GM18873 (cell line): Measurements from ENCODE around the gene EDN2.

Experiments
- ATAC-seq: cut with Tn5 transposase; IDR thresholded peaks from one replicate; pipeline ENCODE4 v1.9.1; 2021; ENCODE audit warnings: mild to moderate bottlenecking, moderate library complexity, moderate number of reproducible peaks; ENCODE audit not compliant: unreplicated experiment, low FRiP score

Gene EDN2

GRCh38 chr1:41484402-41485241 is at the start of gene EDN2:
TSS of gene EDN2 (minus strand) at chr1:41484683. CDS start at chr1:41484601, 82 bp downstream.
- no peak for ATAC-seq

- ATAC-seq = no peak
These were observed 49.2 kb upstream of the EDN2 start for GRCh38 chr1:41533731-41534080.

DNA sequence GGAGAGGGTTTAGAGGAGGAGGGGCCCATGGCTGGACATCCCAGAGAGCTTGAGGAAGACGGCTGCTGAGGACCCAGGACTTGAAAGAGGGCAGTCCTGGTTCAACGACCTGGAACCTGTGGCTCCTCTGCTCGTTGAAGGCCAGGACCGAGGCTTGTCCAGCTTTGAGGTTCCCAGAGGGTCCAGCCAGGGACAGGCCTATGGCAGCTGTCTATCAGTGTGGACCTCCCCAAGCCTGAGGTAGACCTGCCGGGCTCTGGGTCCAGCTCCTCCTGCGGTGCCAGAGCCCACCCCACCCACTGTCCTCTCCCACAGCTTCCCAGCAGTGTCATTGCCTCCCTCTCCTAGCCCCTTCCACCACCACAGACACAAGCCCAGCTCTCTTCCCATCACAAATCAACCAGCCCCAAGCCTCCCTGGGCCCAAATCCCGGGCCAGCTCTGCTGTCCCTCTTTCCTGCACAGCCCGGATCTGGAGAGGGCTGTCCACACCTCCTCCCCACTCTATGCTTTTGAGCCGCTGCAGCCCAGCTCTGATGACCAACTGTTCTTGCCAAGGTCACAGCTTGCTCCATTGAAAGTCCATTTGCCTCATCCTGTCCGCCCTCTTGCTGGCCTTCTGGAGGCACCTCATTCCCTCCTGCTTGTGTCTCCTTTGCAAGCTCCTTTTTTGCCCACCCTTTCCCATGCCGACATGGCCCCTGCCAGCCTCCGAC is 48.7 kb upstream of the EDN2 start:
- no peak for ATAC-seq

- no peak for ATAC-seq
These were observed 47.9 kb upstream of the EDN2 start for GRCh38 chr1:41532206-41532975.

DNA sequence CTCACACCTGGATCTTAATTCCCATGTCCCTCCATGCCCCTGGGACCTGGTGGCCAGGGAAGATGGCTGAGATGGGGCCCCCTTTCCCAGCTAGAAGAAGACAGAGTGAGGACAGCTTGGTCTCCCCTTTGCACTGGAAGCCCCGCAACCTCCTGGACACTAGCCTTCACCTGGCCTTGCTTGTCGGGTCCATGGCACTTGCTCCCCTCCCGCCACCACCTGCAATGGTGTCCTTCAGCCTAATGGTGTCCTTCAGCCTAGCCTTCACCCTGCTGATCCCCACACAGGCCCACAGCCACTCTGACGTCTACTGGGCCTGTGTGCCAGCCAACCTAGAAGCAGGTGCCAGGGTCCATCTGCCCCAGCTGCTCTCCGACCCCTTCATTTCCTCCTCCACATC is 45.9 kb upstream of the EDN2 start:
- no peak for ATAC-seq

GRCh38 chr1:41529621-41530395 is 45.3 kb upstream of the EDN2 start:
- no peak for ATAC-seq

DNA sequence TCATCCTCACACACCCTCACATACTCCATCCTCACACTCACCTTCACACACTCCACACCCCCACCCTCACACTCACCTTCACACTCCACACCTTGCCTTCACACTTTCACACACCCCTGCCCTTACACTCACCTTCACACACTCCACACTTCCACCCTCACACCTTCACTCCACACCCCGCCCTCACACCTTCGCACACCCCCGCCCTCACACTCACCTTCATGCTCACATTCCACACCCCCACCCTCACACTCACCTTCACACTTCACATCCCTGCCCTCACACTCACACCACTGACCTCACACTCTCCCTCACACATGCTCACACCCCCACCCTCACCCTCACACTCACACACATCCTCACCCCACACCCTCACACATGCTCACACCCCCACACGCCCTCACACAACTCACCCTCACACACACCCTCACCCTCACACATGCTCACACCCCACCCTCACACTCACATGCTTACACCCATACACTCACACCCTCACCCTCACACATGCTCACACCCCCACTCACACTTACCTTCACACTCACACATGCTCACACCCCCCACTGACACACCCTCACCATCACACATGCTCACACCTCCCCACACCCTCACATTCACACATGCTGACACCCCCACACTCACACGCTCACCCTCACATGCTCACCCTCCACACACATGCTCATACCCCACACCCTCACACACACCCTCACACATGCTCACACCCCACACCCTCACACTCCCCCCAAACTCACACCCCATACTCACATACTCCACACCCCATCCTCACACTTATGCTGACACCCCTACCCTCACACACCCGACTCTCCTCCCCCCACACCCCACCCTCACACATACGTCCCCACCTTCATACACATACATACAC is 44.5 kb upstream of the EDN2 start:
- ATAC-seq = no peak

GRCh38 chr1:41528106-41528505 is 43.6 kb upstream of the EDN2 start:
- no peak for ATAC-seq

GRCh38 chr1:41526956-41527561 is 42.6 kb upstream of the EDN2 start:
- ATAC-seq = no peak

GRCh38 chr1:41525891-41526587 is 41.6 kb upstream of the EDN2 start:
- ATAC-seq = no peak

DNA sequence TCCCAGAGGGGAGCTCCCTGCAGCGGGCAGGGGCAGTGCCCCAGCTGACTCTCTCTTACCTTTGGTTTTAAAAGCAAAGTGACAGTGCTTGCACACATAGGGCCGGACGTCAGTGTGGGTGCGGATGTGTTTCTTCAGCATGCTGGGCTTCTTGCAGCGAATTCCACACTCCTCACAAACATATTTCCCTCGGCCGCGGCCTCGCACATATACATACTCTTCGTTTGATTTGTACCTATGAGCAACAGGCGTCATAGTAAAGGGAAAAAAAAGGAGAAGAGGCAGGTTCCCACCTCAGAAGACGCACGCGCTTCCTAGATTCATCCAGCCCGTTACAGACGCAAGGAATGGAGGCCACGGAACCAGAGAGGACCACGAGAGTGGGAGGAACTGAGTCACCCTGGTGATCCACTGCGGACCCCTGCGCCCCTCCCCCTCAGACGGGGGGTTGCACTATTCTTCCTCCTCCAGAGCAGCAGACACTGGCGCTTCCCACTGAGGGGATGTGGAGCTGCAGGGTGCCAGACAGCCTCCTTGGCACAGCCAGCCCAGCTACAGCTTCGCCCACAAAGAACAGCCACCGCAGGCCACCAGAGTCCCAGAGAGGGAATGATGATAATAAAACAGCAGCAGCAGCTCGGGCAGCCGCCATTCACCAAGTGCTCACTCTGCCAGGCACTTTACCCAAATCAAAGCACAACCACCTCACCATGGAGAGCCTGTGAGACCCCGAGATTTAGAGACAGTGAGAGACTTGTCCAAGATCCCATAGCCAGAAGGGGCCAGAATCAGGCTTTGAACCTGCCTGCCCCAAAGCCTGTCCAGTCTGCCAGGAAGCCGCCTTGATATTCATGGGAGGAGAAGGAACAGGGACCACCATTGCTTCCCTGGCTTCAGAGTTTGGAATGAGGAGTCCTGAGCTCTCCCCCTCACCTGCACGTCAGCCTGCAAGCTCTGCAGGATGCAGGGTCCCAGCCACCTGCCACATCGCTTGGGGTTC is 40.5 kb upstream of the EDN2 start:
- ATAC-seq = no peak

DNA sequence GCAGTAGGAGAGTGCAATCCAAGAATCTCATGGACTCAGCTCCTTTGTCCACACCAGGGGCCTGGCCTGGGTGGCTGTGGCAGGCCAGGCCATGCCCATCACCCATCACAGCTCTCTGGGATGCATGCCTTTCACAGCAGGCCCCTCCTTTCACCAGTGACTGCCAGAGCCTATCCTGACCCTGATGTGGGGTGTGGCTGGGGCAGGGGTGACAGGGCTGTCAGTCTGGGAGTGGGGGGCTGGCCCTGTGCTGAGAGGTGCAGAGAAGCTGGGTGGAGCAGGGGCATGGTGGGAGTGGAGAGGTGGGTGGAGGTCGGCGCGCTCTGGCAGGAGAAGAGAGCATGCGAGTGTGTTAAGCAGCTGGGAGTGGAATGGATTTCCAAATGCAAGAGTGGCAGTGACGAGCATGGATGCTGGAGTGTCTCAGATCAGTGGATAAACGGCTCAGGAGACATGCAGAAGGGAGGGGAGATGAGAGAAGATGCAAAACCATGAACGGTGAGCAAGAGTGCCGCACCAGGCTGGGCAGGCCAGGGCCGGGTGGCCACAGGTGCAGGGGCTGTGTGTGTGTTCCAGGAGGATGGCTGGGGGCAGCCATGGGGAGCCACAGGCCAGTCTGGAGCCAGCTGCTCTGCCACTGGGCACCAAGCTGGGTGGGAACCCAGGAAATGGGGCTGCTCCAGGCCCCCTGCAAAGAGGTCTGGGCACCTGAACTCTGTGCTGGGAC is 39.6 kb upstream of the EDN2 start:
- no peak for ATAC-seq

DNA sequence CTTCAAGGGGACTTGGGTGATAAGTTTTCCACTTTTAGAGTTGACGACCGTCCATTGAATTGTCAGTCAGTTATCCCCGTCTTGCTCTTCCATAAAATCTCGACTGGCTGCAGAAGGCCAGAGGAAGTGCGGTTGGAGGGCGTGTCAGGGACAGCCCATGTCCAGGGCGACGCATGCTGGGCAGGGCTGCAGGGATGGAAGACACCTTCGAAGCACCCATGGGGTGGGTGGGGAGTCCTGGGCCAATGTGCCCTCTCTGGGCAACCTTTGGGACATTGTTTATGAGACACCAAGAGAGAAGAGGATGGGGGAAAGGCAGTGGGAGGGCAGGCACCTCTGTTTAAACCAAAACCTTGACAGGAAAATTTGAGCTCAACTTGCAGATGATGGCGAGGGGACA is 38.6 kb upstream of the EDN2 start:
- ATAC-seq = no peak

DNA sequence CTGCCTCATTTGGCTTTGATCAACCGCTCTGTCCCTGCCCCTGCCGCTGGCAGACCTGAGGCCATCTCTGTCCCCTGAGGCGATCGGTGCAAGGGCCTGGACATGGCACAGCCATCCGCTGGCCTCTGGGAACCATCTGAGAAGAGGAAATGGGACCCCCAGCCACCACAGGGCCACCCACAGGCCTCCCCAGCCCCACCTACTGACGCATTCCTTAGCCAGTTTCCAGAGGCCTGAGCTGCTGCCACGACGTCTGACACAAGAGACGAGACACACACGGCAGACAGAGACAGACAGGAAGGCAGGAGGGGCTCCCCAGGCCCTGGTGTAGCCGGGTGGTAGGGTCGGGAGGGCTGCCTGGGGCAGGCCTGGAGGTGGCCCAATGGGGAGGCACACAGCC is 37.3 kb upstream of the EDN2 start:
- no peak for ATAC-seq

GRCh38 chr1:41520951-41521752 is 36.7 kb upstream of the EDN2 start:
- no peak for ATAC-seq

DNA sequence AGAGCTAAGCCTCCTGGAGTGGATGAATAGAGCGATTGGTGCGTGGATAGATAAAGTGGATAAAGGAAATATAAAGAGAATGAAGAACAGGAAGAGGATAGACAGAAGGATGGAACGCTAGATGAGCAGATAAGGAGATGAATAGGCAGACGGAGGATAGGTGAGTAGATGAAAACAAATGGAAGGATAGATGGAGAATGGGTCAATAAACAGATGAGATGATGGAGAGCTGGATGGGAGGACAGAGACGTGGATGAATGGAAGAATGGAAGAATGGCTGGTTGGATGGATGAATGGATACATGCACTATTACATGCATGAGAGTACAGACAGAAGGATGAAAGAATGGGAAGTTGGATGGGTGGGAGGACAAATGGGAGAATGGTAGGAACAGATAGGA is 35.2 kb upstream of the EDN2 start:
- no peak for ATAC-seq
